Activated T-cell treated with anti-CD3 and anti-CD28 coated beads for 1 hour (primary cell): Measurements from ENCODE around the gene CDC42SE2.

Experiments
- DNase-seq: peaks from one replicate; pipeline ENCODE4 v3.0.0-alpha.2; 2020; ENCODE audit warnings: low read depth

The CDC42SE2 gene, protein sequence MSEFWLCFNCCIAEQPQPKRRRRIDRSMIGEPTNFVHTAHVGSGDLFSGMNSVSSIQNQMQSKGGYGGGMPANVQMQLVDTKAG

DNA sequence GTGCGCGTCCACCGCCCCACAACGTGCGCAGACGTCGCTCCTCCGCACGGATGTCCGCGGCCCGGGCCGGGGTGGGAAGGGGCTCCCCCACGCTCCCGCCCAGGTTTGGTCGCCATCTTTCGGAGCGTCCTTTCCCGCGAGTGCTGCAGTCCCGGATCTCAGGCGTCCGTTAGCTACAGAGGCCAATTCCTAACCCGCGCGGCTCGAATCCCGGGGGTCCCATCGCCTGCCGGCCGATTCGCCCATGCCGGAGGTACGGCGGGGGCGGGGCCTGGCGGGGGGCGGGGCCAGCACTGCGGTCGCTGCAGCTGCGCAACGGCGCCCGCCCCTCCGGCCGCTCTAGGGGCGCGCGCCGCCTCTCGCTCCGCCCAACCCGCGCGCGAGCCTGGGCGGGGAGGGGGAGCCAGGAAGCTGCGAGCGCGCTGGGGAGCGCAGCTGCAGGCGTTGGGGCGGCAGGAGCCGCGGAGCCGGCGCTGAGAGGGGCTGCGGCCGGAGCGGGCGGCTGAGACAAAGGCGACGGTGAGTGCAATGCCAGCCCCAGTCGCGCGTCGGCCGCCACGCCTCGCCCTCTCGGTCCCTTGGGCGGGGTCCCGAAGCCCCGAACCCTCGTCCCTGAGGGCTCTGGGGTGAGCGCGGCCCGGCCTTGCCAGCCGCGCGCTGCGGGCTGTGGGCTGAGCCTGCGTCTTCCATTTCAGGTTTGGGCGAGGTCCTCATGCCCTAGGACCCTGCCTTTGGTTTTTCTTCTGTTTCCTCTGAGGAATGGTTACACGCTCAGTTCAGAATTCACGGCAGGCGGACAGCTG, at the start of gene CDC42SE2:
Gene CDC42SE2, plus strand, starts transcription at position 406 of the 803 bp plus-strand sequence. CDS start 95,441 bp downstream, outside the sequence.
- peak; percentile 78 for DNase-seq

DNA sequence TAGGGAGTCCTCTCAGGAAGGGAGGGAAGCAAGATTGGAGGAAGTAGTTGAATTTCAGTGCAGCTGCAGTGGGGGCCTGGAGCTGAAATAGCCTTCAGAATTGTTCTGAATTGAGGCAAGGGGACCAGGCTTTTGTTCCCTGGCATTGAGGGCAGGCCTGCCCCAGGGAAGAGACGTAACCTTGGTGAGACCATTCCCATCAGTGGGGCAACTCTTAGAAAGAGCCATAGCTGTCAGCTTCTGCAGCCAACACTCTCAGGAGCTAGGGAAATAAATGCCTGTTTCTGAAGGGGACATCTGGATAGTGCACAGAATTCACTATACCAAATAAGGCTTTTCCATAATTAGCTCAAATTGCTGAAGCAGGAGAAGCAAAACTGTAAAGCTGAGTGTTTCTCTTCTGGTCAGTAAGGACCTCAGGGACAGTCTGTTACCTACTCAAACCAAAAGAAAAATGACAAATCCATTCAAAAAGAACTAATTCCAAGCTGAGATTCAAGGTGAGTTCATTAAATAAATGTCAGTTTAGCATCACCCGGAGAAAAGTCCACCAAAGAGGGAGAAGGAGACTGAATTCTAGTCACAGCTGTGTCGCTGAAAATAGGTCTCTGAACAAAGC, 49.1 kb upstream of the CDC42SE2 start:
- DNase-seq, result no peak

DNA sequence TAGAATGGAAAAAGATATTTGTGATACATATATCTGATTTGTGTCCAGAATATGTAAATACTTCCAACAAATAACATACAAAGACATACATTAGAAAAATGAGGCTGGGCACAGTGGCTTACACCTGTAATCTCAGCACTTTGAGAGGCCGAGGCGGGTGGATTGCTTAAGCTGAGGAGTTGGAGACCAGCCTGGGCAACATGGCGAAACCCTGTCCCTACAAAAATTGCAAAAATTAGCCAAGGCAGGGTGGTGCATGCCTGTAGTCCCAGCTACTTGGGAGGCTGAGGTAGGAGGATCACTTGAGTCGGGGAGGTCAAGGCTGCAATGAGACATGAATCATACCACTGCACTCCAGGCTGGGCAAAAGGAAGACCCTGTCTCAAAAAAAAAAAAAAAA, 46.1 kb upstream of the CDC42SE2 start:
- no peak for DNase-seq

DNA sequence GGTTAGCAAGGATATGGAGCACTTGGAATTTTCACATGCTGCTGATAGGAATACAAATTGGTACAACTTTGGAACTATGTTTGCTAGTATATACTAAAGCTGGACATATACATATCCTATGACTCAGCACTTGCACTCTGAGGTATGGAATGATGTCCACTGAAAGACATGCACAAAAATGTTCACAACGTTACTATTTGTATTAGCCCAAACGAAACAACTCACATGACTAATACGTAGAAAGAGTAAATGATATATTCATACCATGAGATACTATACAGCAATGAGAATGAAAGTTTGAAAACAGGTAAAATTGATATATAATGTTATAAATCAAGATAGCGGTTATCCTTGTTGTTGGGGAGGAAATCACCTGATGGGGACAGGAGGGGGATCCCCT, 45.5 kb upstream of the CDC42SE2 start:
- no peak for DNase-seq

DNA sequence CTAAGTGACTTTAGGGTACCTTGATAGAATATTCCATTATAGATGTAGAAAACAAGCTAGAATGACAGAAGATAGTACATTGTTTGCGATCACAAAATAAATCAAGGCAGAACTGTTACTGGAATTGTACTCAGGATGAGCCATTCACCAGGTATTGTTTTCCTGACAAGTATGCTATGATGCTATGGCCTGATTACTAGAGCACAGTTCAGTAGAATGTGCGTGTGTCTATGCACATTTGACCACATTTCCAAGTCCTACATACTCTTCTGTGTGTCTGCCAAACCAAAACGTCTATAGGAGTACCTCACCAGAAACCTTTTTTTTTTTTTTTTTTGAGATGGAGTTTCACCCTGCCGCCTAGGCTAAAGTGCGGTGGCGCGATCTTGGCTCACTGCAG, 43.3 kb upstream of the CDC42SE2 start:
- DNase-seq, result no peak

DNA sequence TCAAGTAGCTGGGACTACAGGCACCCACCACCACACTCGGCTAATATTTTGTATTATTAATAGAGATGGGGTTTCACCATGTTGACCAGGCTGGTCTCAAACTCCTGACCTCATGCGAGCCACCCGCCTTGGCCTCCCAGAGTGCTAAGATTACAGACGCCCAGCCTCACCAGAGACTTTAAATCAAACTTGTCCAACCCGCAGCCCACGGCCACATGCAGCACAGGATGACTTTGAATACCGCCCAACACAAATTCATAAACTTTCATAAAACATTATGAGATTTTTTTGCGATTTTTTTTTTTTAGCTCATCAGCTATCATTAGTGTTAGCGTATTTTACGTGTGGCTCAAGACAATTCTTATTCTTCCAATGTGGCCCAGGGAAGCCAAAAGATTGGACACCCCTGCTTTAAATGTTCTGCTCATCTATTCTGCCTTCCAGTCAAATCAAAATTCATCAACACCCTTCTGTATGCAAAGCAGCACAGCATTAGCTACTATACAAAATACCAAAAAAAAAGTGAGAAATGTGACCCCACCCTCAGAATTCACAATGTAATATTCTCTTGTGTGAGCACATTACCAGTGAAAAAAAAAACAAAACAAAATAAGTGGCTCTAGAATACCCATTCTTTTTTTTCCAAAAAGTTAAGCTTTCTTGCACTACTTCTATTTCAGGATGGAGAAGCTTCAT, 42.7 kb upstream of the CDC42SE2 start:
- DNase-seq, result no peak

DNA sequence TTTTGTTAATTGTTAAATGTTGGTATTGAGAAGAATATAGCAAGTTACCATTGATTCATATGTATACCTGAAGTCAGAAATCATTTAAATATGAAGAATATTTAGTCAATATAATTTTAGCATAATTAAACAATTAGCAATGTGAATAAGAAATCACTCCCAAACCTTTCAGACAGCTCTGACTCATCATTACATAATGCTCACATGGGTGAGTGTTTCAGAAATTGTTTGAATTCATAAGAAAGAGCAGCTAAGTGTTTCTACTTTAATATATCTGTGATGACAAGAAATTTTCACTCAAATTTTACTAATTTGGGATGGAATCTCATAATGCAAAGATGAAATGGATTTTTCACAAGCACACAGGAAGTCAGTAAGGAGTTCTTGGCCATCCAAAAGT, 42.0 kb upstream of the CDC42SE2 start:
- DNase-seq, result no peak

DNA sequence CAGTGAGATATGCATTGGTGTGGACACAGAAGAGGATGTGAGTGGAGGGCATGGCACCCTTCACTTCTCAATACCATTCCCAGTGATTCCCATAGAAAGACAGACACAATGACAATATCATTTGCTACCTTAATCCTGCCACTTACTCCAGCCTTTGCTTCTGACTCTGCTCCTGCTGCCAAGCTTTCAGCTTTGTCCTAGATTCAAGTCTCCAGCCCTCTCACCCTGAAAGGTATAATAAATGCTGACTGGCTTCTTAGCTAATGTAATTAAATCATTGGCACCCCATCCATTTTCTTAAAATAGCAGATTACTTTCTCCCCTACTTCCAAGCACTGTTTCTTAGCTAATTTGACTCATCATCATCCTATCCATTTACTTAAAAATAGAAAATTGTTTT, 41.1 kb upstream of the CDC42SE2 start:
- no peak for DNase-seq

DNA sequence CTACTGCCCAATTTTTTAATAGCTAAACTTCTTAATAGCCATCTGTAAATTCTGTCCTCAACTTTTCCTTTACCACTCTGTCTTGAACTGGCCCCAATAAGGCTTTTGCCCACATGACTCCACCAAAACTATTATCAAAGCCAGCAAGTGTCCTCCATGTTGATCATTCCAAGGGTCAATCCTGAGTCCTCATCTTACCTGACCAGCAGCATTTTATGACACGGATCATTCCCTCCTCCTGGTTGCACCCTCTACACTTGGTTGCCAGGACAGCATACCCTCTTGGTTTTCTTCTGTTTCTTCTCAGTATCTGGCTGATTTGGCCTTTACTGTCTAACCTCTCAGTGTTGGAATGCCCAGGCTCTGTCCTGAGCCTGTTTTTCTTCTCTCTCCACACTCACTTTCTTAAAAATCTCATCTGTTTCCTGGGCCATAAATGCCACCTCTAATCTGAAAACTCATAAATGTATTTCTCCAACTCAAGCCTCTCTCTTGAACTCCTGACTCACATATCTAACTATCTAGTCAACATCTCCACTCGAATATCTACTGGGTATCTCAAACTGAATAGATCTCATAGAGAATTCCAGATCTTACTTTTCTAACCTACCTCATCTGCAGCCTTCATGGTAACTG, 40.0 kb upstream of the CDC42SE2 start:
- DNase-seq, result no peak

DNA sequence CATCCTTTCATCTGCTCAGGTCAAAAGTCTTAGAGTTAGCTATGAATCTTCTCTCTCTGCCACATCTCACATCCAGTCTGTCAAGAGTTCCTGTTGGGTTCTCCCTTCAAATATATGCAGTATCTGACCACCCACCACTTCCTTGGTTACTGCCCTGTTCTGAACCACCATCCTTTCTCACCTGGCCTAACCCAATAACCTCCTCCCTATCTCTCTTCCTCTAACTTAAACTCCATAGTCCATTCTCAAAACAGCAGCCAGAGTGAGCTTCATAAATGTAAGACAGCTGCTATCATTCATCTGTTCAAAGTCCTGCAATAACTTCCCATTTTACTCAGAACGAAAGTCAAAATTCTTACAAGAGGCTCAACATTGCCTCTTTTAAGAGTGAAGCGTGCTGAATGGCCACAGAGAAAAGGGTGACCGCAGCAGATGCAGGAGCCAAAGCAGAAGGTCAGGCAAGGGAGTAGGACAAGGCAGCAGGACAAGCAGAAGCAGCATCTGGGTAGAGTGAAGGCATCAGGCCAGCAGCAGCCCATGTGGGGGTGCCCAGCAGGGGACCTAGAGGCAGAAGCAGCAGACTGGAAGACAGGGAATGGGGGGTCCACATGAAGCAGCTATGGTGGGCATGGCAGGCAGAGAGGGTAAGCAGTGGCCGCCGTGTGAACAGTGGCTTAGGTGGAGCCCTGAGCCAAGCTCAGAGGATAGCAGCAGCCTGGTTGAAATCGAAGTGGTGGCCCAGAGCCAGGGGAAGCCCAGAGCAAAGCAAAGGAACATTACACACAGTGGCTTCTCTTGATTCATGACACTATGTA, 39.3 kb upstream of the CDC42SE2 start:
- no peak for DNase-seq

DNA sequence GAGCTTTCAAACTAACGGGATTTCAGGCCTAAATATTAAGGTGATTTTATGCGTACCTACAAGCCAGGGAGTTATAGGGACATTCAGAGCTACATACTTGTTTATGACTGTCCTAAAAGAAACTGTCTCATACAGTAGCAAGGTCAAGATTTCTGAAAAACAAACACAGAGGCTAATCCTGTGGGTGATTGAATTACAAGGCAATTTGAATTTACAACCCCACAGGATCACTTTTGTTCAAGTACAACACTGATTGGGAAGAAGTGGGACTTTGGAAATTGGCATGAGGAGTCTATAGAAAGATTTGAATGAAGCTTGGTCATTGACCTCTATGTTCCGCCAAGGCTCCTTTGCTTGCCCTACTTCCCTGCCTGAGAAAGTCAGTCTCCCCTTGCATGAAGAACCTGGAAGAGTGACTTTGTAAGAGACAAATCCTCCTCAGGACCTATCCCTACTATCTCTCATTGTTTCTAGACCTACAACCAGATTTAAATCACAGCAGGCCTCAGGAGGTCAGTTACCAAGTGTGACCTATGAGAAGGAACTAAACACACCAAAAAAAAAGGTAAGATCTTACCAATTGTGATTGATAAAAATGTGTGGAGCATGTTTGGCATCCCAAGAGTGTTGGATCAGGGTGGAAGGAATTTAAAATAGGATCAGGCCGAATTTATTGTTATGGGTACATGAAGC, 38.4 kb upstream of the CDC42SE2 start:
- DNase-seq, result no peak

DNA sequence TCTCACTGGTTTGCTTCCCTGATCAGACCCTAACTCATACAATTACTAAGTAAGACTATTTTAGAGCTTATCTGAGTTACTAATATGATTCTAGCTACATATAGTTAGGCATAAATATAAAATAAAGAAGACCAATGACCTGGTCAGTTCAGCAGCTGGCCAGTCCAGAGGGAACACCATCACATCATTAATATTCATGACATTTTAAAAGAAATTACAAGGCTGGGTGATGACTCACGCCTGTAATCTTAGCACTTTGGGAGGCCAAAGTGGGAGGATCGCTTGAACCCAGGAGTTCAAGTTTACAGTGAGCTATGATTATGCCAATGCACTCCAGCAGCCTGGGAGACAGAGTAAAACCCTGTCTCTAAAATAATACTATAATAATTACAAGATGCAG, 37.0 kb upstream of the CDC42SE2 start:
- DNase-seq, result no peak

DNA sequence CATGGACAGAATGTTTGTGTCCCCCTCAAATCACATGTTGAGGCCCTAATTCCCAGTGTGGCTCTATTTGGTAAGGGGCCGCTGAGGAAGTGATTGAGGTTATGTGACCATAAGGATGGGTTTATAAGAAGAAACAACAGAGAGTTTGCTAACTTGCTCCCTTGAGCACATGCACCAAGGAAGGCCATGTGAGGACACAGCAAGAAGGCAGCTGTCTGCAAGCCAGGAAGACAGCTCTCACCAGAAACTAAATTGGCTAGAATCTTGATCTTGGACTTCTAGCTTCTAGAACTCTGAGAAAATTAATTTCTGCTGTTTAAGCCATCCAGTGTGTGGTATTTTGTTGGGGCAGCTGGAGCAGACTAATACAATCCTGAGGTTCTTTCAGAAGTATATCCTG, 35.2 kb upstream of the CDC42SE2 start:
- no peak for DNase-seq

DNA sequence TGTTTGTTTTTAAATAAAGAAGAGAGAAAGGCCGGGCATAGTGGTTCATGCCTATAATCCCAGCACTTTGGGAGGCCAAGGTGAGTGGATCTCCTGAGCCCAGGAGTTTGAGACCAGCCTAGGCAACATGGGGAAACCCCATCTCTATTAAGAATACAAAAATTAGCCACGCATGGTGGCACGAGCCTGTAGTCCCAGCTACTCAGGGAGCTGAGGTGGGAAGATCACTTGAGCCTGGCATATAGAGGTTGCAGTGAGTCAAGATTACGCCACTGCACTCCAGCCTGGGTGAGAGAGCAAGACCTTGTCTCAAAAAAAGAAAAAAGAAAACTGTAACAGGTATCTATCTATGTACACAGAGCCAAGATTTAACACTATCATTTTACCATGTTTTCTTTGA, 34.2 kb upstream of the CDC42SE2 start:
- no peak for DNase-seq

DNA sequence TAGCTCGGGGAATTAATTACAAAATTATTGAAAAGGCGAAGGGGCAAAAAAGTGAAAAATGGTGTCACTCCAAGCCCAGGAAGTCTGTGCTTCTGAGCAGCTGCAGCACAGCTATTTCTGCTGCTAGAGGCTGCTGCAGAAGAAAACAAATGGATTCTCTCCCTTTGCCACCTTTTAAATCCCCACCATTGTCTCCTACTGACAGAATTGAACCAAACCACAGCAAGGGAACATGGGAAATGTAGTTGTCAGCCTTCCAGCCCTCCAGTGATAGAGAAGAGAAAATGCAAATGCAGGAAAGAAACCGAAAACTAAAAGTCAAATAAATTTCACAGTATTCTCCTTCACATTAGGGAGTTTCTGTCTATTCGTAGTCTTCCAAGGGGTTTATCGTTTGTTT, 33.4 kb upstream of the CDC42SE2 start:
- DNase-seq, result no peak

DNA sequence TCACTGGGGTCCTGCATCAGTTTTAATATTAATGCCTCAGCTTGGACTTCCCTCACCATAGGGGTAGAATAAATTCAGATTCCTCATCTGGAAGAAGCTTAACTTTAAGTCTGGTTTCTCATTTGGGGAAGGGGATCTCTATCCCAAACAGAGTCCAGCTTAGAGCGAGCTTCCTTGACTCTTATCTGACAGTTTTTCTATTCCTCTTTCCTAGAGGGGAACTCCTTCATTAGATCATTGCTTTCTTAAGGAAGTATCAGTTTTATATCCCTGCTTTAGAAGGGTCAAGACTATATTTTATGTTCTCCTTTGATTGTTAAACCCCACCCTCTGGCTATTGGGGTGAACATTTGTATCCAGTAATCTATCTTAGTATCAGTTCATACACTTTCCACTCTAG, 24.2 kb upstream of the CDC42SE2 start:
- DNase-seq, result no peak

DNA sequence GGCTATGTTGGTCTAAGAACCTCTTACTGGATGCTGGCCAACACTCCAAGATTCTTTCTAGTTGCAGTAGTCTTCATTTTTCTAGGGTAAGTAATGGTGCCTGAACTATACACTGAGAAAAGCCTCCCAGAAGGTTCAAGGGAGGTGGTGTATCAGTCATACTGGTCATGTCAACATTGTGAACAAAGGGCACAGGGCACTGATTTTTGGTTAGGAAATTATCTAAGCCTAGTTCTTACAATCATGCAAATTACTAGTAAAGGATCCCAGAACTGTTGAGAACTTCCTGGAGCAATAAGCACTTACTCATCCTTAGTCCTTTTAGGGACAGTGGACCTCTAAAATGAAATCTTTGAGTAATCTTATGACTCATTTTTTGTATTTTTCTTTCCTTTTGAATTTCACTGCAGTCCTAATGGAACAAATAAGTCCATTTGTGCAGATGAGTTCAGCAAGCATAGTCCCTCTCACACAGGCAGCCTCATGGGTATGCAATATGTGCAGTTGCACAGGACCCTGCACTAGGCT, 21.1 kb upstream of the CDC42SE2 start:
- no peak for DNase-seq

DNA sequence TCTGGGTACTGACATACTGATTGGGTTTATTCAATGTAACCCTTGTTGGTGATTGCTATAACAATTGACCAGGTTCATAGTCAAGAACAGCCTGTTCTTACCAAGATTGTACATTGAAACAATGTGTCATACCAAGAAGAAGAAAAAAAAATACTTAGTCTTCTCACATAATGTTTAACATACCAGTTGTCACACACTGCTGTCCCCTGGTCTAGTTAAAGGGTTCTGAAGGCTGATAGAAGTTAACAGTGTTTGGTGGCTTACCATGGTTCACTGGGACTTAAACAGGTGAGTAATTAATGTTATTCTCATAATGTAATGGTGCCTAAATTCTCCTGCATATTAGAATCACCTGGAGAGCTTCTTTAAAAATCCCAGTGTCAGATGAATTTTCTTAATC, 18.5 kb upstream of the CDC42SE2 start:
- no peak for DNase-seq

DNA sequence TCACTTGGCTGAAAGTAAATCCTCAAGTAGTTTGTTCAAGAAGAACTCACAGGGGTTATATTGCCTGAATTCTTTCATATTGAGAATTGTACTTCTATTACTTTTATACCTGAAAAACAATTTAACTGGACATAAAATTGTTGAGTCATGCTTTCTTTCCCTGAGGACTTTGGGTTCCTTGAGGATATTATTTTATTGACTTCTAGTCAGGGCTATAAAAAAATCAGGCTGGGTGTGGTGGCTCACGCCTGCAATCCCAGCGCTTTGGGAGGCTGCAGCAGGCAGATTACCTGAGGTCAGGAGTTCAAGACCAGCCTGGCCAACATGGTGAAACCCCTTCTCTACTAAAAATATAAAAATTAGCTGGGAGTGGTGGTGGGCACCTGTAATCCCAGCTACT, 17.9 kb upstream of the CDC42SE2 start:
- DNase-seq, result no peak

DNA sequence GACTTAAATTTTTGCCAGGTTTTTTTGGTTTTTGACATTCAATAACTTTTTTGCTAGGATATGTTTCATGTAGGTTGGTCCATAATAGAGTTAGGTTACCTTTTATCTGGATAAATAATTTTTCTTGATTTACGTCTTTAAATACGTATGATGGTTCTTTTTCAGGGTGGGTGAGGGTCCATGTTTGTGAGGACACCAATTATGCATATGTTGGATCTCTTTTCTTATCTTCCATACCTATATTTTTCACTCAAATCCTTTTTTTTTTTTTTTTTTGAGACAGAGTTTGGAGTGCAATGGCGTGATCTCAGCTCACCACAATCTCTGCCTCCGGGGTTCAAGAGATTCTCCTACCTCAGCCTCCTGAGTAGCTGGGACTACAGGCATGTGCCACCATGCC, 17.3 kb upstream of the CDC42SE2 start:
- no peak for DNase-seq
